D721Med (cell line): Measurements from ENCODE around the gene MAP7D3.

ENCODE experiments used
- DNase-seq: peaks from one replicate; pipeline ENCODE4 v3.0.0; 2011; ENCODE audit warnings: low spot score; ENCODE audit not compliant: insufficient read length
- FAIRE-seq: peaks from 2 replicates; lab custom pipeline; 2011; peaks lifted over from hg19 to GRCh38; lab: Jason Lieb, UNC
- TF ChIP-seq, protein P1 (sequence below): IDR thresholded peaks from 2 replicates; pipeline ENCODE4 v1.5.1; 2012; ENCODE audit warnings: mild to moderate bottlenecking, control low read depth; ENCODE audit not compliant: insufficient read depth; ENCODE audit errors: missing control alignments

The MAP7D3 gene

GRCh38 chrX:136262243-136262642 is 11.0 kb upstream of the MAP7D3 start:
- FAIRE-seq: no peak
- TF ChIP-seq, protein P1, sequence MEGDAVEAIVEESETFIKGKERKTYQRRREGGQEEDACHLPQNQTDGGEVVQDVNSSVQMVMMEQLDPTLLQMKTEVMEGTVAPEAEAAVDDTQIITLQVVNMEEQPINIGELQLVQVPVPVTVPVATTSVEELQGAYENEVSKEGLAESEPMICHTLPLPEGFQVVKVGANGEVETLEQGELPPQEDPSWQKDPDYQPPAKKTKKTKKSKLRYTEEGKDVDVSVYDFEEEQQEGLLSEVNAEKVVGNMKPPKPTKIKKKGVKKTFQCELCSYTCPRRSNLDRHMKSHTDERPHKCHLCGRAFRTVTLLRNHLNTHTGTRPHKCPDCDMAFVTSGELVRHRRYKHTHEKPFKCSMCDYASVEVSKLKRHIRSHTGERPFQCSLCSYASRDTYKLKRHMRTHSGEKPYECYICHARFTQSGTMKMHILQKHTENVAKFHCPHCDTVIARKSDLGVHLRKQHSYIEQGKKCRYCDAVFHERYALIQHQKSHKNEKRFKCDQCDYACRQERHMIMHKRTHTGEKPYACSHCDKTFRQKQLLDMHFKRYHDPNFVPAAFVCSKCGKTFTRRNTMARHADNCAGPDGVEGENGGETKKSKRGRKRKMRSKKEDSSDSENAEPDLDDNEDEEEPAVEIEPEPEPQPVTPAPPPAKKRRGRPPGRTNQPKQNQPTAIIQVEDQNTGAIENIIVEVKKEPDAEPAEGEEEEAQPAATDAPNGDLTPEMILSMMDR: no peak
- DNase-seq: no peak

GRCh38 chrX:136261321-136261720 is 10.1 kb upstream of the MAP7D3 start:
- TF ChIP-seq, protein P1: no peak
- DNase-seq (no peak), FAIRE-seq (no peak)

DNA sequence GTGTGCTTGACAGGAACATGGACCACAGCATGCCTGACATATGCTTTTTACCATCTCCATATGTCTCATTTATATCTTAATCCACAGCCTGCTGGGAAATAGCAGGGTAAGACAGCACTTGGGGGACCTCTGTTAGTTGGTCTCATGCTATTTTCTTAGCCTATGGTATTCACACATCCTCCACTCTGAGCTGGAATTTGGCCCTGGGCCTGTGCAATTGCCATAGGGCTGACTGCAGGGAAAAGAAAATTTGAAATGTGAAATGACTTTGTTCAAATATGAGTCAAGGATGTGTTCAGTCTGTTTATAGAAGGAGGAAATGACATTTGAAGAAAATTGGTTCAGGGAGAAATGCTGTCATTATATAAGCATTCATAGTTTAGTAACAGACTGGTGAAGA is 9.6 kb upstream of the MAP7D3 start:
- FAIRE-seq (no peak), DNase-seq (no peak)
- TF ChIP-seq, protein P1: no peak

- TF ChIP-seq, protein P1: no peak
- FAIRE-seq (no peak), DNase-seq (no peak)
Measured at GRCh38 chrX:136259543-136259942, 8.3 kb upstream of the MAP7D3 start.

GRCh38 chrX:136258951-136259350 is 7.8 kb upstream of the MAP7D3 start:
- TF ChIP-seq, protein P1: no peak
- no peak for DNase-seq
- FAIRE-seq: no peak

DNA sequence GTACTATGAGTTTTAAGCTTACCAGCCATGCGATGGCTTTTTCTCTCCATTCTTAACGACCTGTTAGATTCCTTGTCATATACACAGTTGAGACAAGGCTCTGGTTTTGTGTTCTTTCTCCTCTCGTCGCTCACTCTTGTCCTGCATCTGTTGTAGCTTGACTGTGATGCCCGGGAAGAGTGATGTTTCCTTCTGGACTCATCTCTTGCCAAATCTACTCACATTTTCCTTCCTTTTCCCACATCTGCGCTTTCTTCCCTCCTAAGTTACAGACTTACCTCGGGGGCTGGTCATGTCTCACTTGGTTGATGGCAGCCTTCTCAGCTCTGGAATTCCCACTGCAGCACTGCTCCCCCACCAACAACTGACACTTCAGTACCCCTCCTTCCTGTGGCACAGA is 4.8 kb upstream of the MAP7D3 start:
- TF ChIP-seq, protein P1: no peak
- no peak for FAIRE-seq
- no peak for DNase-seq

DNA sequence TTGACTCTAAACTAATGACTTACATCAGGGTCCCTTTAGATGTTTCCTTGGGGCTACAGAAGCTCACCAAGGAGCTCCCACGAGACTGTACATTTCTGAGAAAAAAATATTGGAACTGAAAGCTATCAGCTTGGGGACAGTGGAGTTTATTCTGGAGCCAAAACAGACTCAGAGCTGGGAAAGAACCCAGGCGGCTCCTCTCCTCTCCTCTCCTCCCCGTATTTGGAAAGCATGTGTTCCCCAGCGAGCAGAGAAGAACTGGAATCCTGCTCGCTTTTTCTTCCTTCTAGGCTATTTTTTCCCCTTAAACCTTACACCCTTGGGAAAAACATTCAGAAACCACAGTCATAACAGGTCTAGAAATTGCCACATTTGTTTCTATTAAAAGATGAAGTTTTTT is 4.3 kb upstream of the MAP7D3 start:
- TF ChIP-seq, protein P1: no peak
- DNase-seq: no peak
- FAIRE-seq: no peak
